PC-9 (cell line): ENCODE results near the gene MIF. TPM values are rescaled to one million over a fixed set of nuclear protein-coding genes. Genes with fewer than 3 reads are reported as not detected.

Source experiments
- BruUV-seq: library from RNA; stranded (reverse); fragments of 400-500 nt; replicated peaks from 2 replicates; lab custom pipeline; 2021; lab: Mats Ljungman, UMichigan
- CTCF ChIA-PET: fragments of 300-600 bp; sonication (Branson Sonifier 250); formaldehyde crosslinking; loops from one replicate; lab custom pipeline; 2022; ENCODE audit warnings: antibody characterized with exemption; lab: Charles Lee
- POLR2A ChIA-PET: fragments of 300-600 bp; sonication (Branson Sonifier 250); formaldehyde crosslinking; loops from one replicate; lab custom pipeline; 2022; ENCODE audit warnings: antibody characterized with exemption; ENCODE audit not compliant: unreplicated experiment; lab: Charles Lee
- DNase-seq, 2 experiments: peaks; one replicate each; pipeline versions ENCODE4 v3.0.0 to v3.0.0-alpha.2; 2015 to 2022; ENCODE audit warnings: mixed read lengths in 1 of 2
- H2AFZ ChIP-seq: fragments of 200-600 bp; sonication (generic); 2 replicates; pipeline ENCODE4 v1.8.1; 2017; ENCODE audit warnings: antibody characterized with exemption
- H3F3A ChIP-seq: fragments of 200-600 bp; sonication (generic); 2 replicates; pipeline ENCODE4 v1.8.1; 2017; ENCODE audit warnings: antibody characterized with exemption, mild to moderate bottlenecking, low read depth; ENCODE audit not compliant: insufficient read depth
- H3K27ac ChIP-seq: fragments of 200-600 bp; sonication (generic); 2 replicates; pipeline ENCODE4 v1.6.1; 2016; ENCODE audit warnings: mixed run types
- H3K27me3 ChIP-seq: fragments of 200-600 bp; sonication (generic); 2 replicates; pipeline ENCODE4 v1.6.1; 2016; ENCODE audit warnings: low read depth, mixed run types; ENCODE audit not compliant: insufficient read depth
- H3K36me3 ChIP-seq: fragments of 200-600 bp; sonication (generic); 2 replicates; pipeline ENCODE4 v1.6.1; 2016; ENCODE audit warnings: low read depth, mixed run types
- H3K4me1 ChIP-seq: fragments of 200-600 bp; sonication (generic); replicated peaks from 2 replicates; pipeline ENCODE4 v1.6.1; 2016; ENCODE audit warnings: mixed run types; ENCODE audit not compliant: insufficient read depth
- H3K4me2 ChIP-seq: fragments of 200-600 bp; sonication (generic); 2 replicates; pipeline ENCODE4 v1.6.1; 2017; ENCODE audit warnings: mixed run types
- H3K4me3 ChIP-seq: fragments of 200-600 bp; sonication (generic); 2 replicates; pipeline ENCODE4 v1.6.1; 2016; ENCODE audit warnings: mixed run types
- H3K79me2 ChIP-seq: fragments of 200-600 bp; sonication (generic); 2 replicates; pipeline ENCODE4 v1.6.1; 2017; ENCODE audit warnings: low read depth, mixed run types
- H3K9me2 ChIP-seq: fragments of 200-600 bp; sonication (generic); 2 replicates; pipeline ENCODE4 v1.8.1; 2017; ENCODE audit warnings: mild to moderate bottlenecking; ENCODE audit not compliant: insufficient read depth
- H3K9me3 ChIP-seq: fragments of 200-600 bp; sonication (generic); 2 replicates; pipeline ENCODE4 v1.8.1; 2016; ENCODE audit warnings: low read depth; ENCODE audit not compliant: insufficient read depth
- H4K20me1 ChIP-seq: fragments of 200-600 bp; sonication (generic); 2 replicates; pipeline ENCODE4 v1.8.1; 2017; ENCODE audit not compliant: insufficient read depth
- CTCF ChIP-seq: fragments of 200-600 bp; sonication (generic); conservative IDR thresholded peaks from 2 replicates; pipeline ENCODE4 v1.6.1; 2017; ENCODE audit warnings: mixed run types, antibody characterized with exemption, mild to moderate bottlenecking, moderate library complexity
- EZH2 ChIP-seq: fragments of 200-600 bp; sonication (generic); IDR thresholded peaks from 2 replicates; pipeline ENCODE4 v1.8.0; 2017; ENCODE audit warnings: antibody characterized with exemption, low read depth
- intact Hi-C: fragments of 100-400 bp; cut with micrococcal nuclease; formaldehyde crosslinking; loops from one replicate; pipeline ENCODE4 v1.10.0; 2022; ENCODE audit not compliant: unreplicated experiment
- total RNA-seq: library from RNA; stranded (reverse); gene quantifications from 2 replicates; pipeline ENCODE4 v1.2.3, GENCODE V29; 2021

The MIF gene
- total RNA-seq, 1 experiment from 2014 or later: 695 TPM

GRCh38 chr22:23891726-23892125 lies 2.5 kb upstream of the MIF start:
- Histone ChIP-seq H3K79me2 (peaks cover 25% of the 10 kb centered on the region), H3K27me3 (no peaks in the 10 kb centered on the region), H2AFZ (no peak overlapping the region), H3K36me3 (peaks cover 11% of the 10 kb centered on the region), H3K9me3 (no peaks in the 10 kb centered on the region), H3K4me1 (peaks cover 33% of the 10 kb centered on the region), H3K4me3 (no peak overlapping the region), H3F3A (peaks cover 37% of the 10 kb centered on the region; the same call in 1 of the 2 replicates), H3K9me2 (no peaks in the 10 kb centered on the region), H3K27ac (no peak overlapping the region), H3K4me2 (no peak overlapping the region), H4K20me1 (peaks cover 12% of the 10 kb centered on the region)
- BruUV-seq: no TSS peak
- intact Hi-C loops: no loop called here
- CTCF ChIA-PET: no interaction called here
- DNase-seq: no peak
- TF ChIP-seq CTCF (no peak), EZH2 (no peak)
- POLR2A ChIA-PET: no interaction called here

GRCh38 chr22:23892130-23892529 lies 2.1 kb upstream of the MIF start:
- Histone ChIP-seq H3K4me3 (no peak overlapping the region), H3K9me3 (no peaks in the 10 kb centered on the region), H3K4me2 (no peak overlapping the region), H3K27me3 (no peaks in the 10 kb centered on the region), H3K4me1 (peaks cover 33% of the 10 kb centered on the region), H3K9me2 (no peaks in the 10 kb centered on the region), H3K79me2 (peaks cover 29% of the 10 kb centered on the region), H3K36me3 (peaks cover 15% of the 10 kb centered on the region), H3K27ac (no peak overlapping the region), H4K20me1 (peaks cover 17% of the 10 kb centered on the region), H3F3A (peaks cover 41% of the 10 kb centered on the region; the same call in 1 of the 2 replicates), H2AFZ (no peak overlapping the region)
- POLR2A ChIA-PET: no interaction called here
- BruUV-seq: no TSS peak
- CTCF ChIA-PET: no interaction called here
- TF ChIP-seq EZH2 (no peak), CTCF (no peak)
- intact Hi-C loops: no loop called here
- no peak for DNase-seq

DNA sequence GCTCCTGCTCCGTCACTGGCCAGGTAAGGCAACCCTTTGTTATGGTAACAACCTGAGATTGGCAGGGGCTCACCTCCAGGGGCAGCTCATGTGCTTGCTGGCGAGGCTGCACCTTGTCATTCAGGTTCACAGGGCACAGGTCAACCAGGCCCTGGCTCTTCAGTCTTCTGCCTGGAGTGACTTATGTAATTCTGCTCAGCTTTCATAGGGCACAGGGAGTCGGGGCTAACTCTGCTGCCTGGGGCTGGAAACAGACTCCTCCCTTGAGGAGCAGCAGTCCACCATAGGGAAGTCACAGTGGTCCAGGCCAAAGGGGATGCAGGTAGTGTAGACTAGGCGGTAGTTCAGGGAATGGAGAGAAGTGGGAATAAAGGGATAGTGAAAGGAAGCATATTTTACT lies 1.5 kb upstream of the MIF start:
- intact Hi-C loops: no loop called here
- no peaks in the 10 kb centered on the region for H3K9me2 ChIP-seq
- TF ChIP-seq CTCF: no peak
- no peak for TF ChIP-seq EZH2
- no peak for DNase-seq
- no peak overlapping the region for H3K27ac ChIP-seq
- POLR2A ChIA-PET: no interaction called here
- H3K4me3 ChIP-seq: no peak overlapping the region
- no peak overlapping the region for H2AFZ ChIP-seq
- peaks cover 18% of the 10 kb centered on the region for H3K36me3 ChIP-seq
- H3K4me2 ChIP-seq: no peak overlapping the region
- BruUV-seq: no TSS peak
- H3K79me2 ChIP-seq: peaks cover 31% of the 10 kb centered on the region
- H3K4me1 ChIP-seq: peaks cover 30% of the 10 kb centered on the region
- H3K9me3 ChIP-seq: no peaks in the 10 kb centered on the region
- H3K27me3 ChIP-seq: no peaks in the 10 kb centered on the region
- H3F3A ChIP-seq: peaks cover 46% of the 10 kb centered on the region; the same call in 1 of the 2 replicates
- H4K20me1 ChIP-seq: peaks cover 19% of the 10 kb centered on the region
- CTCF ChIA-PET: no interaction called here
